LNCAP (cell line): ENCODE results near the gene NCOA1.

Experiments
- CTCF ChIP-seq: fragments of 450-650 bp; IDR thresholded peaks from 2 replicates; pipeline ENCODE4 v1.5.1; 2017; ENCODE audit warnings: mild to moderate bottlenecking

NCOA1 gene

GRCh38 chr2:24571828-24572442, 80.9 kb downstream of the NCOA1 start:
- no peak for TF ChIP-seq CTCF

GRCh38 chr2:24576146-24576545, 85.1 kb downstream of the NCOA1 start:
- TF ChIP-seq CTCF = no peak

DNA sequence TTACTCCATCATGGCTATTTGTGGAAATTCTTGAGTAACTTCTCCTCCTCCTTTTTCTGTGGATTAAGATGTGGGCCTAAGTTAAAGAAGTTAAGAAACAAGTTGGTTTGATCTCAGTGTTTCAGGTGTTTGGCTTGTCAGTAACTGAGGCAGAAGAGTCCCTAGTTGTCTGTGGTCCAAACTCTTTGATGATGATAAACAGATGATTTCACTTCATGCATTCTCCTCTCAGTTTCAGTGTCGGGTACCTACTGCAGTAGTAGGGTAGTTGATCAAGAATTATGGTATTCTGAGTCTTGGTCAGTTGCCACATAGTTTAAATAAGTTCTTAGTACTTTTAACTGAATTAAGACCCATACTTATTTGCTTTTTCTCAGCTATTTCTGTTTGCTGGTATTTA, 85.6 kb downstream of the NCOA1 start:
- no peak for TF ChIP-seq CTCF

- TF ChIP-seq CTCF = no peak
These were observed 86.4 kb downstream of the NCOA1 start for GRCh38 chr2:24577481-24577880.

GRCh38 chr2:24579053-24579803, 88.2 kb downstream of the NCOA1 start:
- TF ChIP-seq CTCF = no peak

DNA sequence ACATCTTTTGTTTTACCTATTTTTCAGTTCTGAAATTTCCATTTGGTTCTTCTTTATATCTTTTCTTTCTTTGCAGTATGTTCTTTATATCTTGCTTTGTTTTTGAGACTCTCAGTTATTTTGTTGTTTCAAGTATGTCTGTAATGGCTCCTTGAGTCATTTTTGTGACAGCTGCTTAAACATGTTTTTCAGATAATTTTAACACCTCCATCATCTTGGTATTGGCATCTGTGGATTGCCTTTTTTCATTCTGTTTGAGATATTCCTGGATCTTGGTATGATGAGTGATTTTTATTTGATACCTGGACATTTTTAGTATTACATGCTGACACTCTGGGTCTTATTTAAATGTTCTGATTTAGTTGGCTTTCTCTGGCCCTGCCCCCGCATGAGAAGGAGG, 89.5 kb downstream of the NCOA1 start:
- no peak for TF ChIP-seq CTCF

DNA sequence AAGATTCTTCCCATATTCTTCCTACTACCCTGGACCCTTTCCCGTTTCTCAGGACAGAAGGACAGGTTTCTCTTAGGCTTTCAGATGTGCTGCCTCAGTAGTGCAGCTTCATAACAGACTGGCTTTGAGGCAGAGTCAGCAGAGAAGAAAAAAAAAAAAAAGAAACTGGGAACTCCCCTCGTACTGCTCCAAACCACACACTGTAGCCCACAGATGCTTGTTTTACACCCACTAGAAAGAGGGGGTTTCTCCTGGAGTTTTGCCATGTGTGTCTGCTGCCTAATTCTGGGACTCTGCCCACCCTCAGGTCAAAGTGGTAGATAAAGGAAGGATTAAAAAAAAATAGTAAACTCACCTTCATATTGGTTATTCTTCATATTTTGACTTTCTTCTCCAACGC, 95.9 kb downstream of the NCOA1 start:
- TF ChIP-seq CTCF = no peak
